Activated gamma-delta T cell treated with anti-CD3 and anti-CD28 coated beads, Interleukin-2, amount 50 U/mL, for 16 hours (primary cell): ENCODE data around the gene CATSPERZ.

Source experiments
- DNase-seq: peaks from one replicate; pipeline ENCODE4 v3.0.0-alpha.2; 2020; ENCODE audit warnings: low read depth

Gene CATSPERZ

DNA sequence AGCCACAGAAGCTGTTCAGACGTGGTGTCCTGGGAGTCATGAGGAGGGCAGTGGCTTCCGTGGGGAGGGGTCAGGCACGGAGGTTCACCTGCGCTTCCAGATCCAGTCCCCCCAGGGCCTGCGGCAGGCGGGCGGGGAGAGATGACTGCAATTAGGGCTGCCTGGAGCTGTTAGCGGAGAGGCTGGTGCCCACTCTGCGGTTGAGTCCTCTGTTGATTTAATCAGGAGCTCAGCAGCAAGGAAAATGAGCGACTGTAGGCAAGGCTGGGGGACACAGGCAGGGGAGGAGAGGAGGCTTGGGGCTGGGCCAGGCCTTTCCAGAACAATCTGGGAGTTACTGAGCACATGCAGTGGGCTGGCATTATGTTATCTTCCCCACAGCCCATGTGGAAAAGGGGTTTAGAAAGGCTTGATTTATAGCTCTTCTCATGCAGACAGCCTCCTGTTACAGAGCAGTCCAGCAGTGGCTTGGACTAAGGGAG lies 35.7 kb upstream of the CATSPERZ start:
- DNase-seq = no peak

DNA sequence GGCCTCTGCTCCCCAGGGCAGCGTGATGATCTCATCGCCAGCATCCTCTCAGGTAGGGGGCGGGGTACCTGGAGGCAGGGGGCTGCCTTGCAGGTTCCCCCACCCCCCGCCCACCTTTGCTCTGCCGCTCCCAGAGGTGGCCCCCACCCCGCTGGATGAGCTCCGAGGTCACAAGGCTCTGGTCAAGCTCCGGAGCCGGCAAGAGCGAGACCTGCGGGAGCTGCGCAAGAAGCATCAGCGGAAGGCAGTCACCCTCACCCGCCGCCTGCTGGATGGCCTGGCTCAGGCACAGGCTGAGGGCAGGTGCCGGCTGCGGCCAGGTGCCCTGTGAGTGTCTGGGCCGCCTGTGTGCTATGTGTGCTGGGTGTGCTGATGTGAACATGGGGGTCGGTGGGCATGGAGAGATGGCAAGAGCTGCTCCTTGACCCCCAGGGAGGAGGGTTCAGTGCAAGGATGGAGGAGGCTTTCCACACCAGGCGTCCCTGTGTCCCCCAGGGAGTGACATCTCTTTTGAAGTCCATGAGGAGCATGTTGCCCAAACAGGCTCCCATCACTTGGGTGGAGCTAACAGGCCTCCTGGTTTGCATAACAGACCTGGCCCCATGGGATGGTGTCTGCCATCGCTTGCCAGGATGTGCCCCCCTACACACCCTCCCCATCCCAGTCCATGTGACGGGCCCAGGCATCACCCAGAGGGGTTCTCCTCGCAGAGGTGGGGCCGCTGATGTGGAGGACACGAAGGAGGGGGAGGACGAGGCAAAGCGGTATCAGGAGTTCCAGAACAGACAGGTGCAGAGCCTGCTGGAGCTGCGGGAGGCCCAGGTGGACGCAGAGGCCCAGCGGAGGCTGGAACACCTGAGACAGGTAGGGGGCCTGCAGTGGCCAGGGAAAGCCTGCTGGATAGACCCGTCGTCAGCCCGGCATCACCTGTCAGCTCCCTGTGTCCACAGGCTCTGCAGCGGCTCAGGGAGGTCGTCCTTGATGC lies 34.7 kb upstream of the CATSPERZ start:
- no peak for DNase-seq

- no peak for DNase-seq
Observed at GRCh38 chr11:64266339-64266738, 33.8 kb upstream of the CATSPERZ start.

DNA sequence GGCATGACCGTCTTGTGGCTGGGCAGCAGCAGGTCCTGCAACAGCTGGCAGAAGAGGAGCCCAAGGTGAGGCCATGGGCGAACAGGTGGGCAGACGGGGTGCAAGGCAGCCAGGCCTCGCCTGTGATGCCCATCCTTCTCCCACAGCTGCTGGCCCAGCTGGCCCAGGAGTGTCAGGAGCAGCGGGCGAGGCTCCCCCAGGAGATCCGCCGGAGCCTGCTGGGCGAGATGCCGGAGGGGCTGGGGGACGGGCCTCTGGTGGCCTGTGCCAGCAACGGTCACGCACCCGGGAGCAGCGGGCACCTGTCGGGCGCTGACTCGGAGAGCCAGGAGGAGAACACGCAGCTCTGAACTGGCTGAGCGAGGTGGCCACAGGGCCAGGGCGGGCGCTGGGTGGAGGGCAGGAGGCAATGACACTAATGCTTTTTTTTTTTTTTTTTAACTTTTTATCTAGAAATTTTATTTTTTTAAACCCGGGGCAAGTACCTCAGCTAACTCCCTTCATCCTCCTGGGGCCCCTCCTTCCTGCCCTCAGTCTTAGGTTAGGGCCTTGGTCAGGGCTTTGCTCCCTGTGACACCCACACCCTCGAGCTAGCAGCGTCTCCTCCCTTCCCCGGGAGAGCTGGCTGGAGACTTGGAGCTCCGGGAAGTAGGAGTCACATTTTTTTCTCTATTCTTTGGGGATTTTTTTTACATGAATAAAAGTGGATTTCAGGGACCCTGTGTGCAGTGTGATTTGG lies 32.8 kb upstream of the CATSPERZ start:
- no peak for DNase-seq

DNA sequence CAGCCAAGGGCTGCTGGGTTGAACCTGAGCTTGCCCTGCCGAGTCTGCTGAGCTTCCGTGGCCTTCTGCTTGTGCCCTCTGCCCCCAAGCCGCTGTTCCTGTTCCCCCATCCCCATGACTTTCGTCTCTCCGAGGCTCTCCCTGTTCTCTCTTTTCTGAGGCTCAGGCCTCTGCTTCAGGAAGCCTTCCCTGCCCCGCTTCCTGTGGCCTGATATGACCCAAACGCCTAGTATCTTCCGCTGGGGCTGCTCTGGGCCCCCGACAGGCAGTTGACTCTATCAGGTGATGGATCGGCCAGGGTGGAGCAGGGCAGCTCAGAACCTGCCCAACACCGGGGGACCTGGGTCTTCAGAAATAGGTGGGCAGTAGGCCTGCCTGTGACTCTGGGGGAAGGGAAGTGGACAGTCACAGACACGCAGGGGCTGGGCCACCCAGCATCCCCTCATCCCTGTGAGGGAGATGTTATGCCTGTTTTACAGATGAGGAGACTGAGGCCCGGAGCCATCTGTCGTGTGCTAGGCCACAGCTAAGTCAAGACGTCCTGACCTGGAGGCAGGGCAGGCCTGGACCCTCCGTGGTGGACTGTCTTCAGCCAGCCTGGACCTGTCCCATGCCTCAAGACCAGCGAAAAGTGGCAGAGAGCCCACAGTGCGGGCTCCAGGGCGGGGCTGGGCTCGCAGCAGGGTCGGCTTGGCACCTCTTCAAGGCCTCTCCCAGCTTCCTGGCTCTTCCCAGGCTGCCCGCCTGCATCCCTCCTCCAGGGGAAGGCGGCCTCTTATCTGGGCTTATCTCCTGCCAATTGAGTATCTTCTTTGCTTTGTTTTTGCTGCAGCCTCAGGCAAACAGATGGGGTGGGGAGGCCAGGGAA lies 31.9 kb upstream of the CATSPERZ start:
- DNase-seq = no peak

DNA sequence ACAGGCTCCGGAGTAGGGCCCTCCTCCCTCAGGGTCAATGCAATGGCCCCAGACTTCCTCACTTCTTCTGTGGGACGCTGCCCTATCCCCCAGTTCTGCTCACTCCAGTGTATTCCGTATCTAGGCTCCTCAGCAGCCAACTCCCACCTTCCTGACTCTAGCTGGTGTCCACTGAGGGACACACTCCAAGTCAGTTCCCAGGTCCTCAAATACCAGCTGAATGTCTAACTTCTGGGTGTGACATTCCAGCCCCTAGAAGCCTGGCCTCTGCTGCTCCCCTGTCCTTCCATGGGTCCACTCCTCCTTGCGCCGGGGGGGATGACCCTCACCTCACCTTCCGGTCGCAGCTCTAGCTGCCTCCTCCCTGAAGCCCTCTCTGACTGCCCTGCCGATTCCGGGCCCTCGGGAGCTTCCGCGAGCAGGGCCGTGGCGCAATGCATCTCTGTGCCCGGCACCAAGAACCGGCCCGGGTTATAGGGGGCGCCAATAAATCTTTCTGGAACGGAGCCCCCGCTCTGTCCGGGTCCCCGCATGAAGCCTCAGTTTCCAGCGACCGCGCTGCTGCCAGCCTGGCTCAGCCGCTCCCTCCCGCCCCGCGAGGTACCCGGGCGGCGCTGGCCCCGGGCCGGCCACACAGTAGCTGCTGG lies 31.1 kb upstream of the CATSPERZ start:
- DNase-seq = no peak

DNA sequence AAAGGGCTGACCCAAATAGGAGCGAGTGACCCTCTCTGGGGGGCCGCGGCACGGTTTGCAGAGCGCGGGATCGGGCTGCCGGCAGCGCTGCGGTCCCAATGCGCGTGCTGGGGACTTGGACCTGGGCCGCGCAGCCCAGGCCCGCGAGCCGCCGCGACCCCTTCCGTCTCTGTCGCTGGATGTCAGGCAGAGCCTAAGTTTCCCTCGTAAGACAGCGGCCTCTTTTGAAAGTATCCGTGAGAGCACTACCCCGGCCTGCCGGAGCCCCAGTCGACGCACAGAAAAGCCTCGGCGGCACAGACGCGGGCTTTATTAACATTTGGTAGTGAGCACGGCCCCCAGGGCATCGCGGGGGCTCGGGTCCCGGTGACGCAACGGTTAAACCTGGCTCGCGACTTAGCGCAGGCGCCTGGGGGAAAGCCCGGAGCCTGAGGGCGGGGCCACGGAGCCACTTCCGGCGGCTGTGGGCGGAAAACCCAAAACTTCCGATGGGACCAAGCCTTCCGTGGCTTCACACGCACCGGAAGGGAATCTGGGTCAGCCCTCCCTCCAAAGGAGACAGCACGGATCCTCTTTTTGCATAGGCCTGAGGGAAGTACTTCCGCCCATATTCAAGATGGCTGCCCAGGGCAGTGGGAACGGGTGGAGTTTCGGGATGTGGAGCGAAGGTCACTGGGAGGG lies 30.5 kb upstream of the CATSPERZ start:
- peak; percentile 96 for DNase-seq

DNA sequence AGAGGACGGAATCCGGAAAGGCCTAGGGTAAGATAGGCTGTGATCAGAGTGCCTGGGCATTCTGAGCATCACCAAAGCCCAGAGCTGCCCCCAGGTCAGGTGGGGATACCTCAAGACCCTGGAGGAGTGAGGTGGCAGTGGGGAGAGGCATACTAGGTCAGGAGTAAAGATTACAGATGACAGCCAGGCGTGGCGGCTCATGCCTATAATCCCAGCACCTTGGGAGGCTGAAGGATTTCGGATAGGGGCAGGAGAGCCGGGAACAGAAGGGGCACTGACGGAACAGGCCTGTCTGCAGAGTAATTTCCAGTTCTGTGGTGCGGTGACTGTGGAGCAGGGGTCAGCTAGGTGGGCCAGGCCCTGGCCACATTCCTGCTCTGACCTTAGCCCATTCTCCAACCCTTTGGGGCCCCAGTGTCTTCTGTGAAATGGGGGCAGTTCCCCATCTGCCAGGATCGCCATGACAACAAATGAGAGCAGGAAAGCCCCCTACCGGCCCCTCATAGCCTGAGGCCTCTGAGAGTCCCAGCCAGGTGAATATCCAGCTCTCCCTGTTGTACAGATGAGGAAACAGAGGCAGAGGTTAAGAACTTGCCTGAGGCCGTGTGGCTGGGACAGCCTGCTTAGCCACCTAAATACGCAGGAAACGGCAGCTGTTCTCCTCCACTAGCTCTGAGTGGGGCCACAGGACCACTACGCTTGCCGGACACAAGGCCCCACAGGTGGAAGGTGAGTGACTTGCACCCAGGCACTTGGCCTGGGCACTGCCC lies 24.9 kb upstream of the CATSPERZ start:
- DNase-seq = no peak

DNA sequence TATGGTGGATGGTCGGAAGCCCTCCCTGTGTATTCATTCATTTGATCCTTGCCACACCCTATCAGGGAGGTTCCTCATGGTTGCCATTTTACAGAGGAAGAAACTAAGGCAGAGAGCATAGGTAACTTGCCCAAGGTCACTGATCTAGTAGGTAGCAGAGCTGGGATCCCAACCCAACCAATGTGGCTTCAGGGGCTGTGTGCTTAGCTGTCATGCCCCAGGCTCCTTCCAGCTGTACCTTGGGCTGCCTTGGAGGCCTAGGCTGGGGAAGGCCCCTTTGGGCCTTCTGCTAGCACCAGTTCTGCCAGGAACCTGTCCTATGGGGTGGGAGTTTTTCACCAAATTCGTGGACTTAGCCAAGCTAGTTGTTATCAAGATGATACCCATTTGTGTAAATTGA lies 24.3 kb upstream of the CATSPERZ start:
- DNase-seq = no peak

- DNase-seq = no peak
Observed at GRCh38 chr11:64276653-64277431, 23.3 kb upstream of the CATSPERZ start.

DNA sequence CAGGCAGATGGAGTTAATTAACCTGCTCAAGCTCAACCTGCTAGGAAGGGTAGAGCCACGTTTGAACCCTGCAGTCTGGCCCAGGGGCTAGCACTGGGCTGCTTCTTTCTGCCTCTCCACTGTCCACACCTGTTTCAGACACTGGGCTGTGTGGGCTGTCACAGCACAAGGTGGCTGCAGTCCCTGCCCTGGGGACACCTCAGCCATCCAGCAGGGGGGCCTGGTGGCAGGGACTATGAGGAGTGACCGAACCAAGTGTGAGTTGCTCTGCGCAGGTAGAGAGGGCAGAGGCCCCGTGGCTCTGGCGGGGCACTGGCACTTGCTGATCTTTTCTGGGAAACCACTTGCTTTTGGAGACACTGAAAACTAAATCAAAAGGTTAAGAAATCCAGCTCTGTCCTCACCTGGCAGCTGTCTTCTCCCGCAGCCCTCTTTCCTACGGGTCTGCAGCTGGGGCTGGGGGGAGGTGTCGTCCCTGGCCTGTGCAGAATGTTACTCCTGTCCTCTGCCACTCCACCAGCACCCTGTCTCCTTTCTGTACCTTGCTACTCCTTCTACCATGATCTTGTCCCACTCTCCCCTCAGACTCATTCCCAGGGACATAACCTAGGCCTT lies 21.5 kb upstream of the CATSPERZ start:
- DNase-seq = no peak

GRCh38 chr11:64281957-64282770 lies 18.0 kb upstream of the CATSPERZ start:
- DNase-seq = no peak

- no peak for DNase-seq
Observed at GRCh38 chr11:64283092-64283491, 17.1 kb upstream of the CATSPERZ start.

GRCh38 chr11:64284048-64284961 lies 15.9 kb upstream of the CATSPERZ start, which contains the start of gene BAD:
BAD (minus strand) TSS chr11:64284665; CDS start chr11:64284368, 297 bp downstream.
- peak; percentile 89 for DNase-seq

GRCh38 chr11:64284962-64285884 lies 14.9 kb upstream of the CATSPERZ start, which contains the start of gene GPR137:
GPR137 (plus strand) TSS chr11:64285848; CDS start chr11:64286525, 677 bp downstream.
- DNase-seq = peak; percentile 89
